MV-4-11 (cell line): ENCODE results near the gene PDE7B.
A peak's percentile ranks its signal among the peaks of the same experiment; 100 is the strongest.
"Not testable (repeated sequence)": the region's sequence is repeated elsewhere in the genome, so short reads cannot be mapped to it uniquely, and the experiment has no call there.

Source experiments
- DNase-seq: peaks from one replicate; lab custom pipeline; 2025; lab: John Stamatoyannopoulos, UW

The PDE7B gene

GRCh38 chr6:136108361-136108945, 257.0 kb downstream of the PDE7B start:
- no peak for DNase-seq

GRCh38 chr6:136111831-136112230, 260.3 kb downstream of the PDE7B start:
- DNase-seq: no peak

- no peak for DNase-seq
Observed at GRCh38 chr6:136112262-136112661, 260.8 kb downstream of the PDE7B start.

GRCh38 chr6:136113736-136114173, 262.3 kb downstream of the PDE7B start:
- DNase-seq: peak; percentile 58

GRCh38 chr6:136114661-136115060, 263.2 kb downstream of the PDE7B start:
- DNase-seq: no peak

- DNase-seq: no peak
Observed at GRCh38 chr6:136115941-136116340, 264.4 kb downstream of the PDE7B start.

- DNase-seq: no peak
Observed at GRCh38 chr6:136117081-136117480, 265.6 kb downstream of the PDE7B start.

GRCh38 chr6:136118787-136119186, 267.3 kb downstream of the PDE7B start:
- DNase-seq: no peak

- DNase-seq: no peak
Observed at GRCh38 chr6:136123468-136123867, 272.0 kb downstream of the PDE7B start.

- no peak for DNase-seq
Observed at GRCh38 chr6:136125585-136125984, 274.1 kb downstream of the PDE7B start.

- no peak for DNase-seq
Observed at GRCh38 chr6:136127873-136128272, 276.4 kb downstream of the PDE7B start.

GRCh38 chr6:136129365-136129764, 277.9 kb downstream of the PDE7B start:
- no peak for DNase-seq

- DNase-seq: no peak
Observed at GRCh38 chr6:136134268-136134667, 282.8 kb downstream of the PDE7B start.

GRCh38 chr6:136134751-136135150, 283.2 kb downstream of the PDE7B start:
- DNase-seq: no peak

- DNase-seq: no peak
Observed at GRCh38 chr6:136136274-136136673, 284.8 kb downstream of the PDE7B start.

GRCh38 chr6:136137008-136137692, 285.6 kb downstream of the PDE7B start:
- no peak for DNase-seq

- DNase-seq: no peak
Observed at GRCh38 chr6:136137739-136138402, 286.4 kb downstream of the PDE7B start.

- not testable (repeated sequence) for DNase-seq
Observed at GRCh38 chr6:136139111-136139510, 287.6 kb downstream of the PDE7B start.

GRCh38 chr6:136144251-136145023, 292.9 kb downstream of the PDE7B start:
- DNase-seq: no peak

- no peak for DNase-seq
Observed at GRCh38 chr6:136146130-136146529, 294.6 kb downstream of the PDE7B start.

- DNase-seq: no peak
Observed at GRCh38 chr6:136147342-136147741, 295.8 kb downstream of the PDE7B start.

- no peak for DNase-seq
Observed at GRCh38 chr6:136148051-136148450, 296.6 kb downstream of the PDE7B start.

- no peak for DNase-seq
Observed at GRCh38 chr6:136148523-136148922, 297.0 kb downstream of the PDE7B start.
